BLaER1 treated with 17β-estradiol and CSF1 and Interleukin-3, amounts not matched to agents 10 nM and 100 nM (cell line): ENCODE data around the gene TMEM253.
A peak's percentile ranks its signal among the peaks of the same experiment; 100 is the strongest.

ENCODE experiments used
- H3K27ac ChIP-seq, 11 experiments: shearing (Covaris generic); formaldehyde crosslinking; 2 replicates each; pipeline ENCODE4 v1.8.1; 2022
- H3K27me3 ChIP-seq, 11 experiments: shearing (Covaris generic); formaldehyde crosslinking; 2 replicates each; pipeline ENCODE4 v1.8.1; 2022
- H3K36me3 ChIP-seq, 11 experiments: shearing (Covaris generic); formaldehyde crosslinking; 2 replicates each; pipeline ENCODE4 v1.8.1; 2022
- H3K4me1 ChIP-seq, 10 experiments: shearing (Covaris generic); formaldehyde crosslinking; 2 replicates each; pipeline ENCODE4 v1.8.1; 2022
- H3K4me2 ChIP-seq, 11 experiments: shearing (Covaris generic); formaldehyde crosslinking; 2 replicates each; pipeline ENCODE4 v1.8.1; 2022
- H3K4me3 ChIP-seq, 10 experiments: shearing (Covaris generic); formaldehyde crosslinking; 2 replicates each; pipeline ENCODE4 v1.8.1; 2022
- H3K9ac ChIP-seq, 11 experiments: shearing (Covaris generic); formaldehyde crosslinking; 2 replicates each; pipeline ENCODE4 v1.8.1; 2022
- H3K9me3 ChIP-seq, 11 experiments: shearing (Covaris generic); formaldehyde crosslinking; replicated peaks in 1 of 11; 2 replicates each; pipeline ENCODE4 v1.8.1; 2022
- H4K20me1 ChIP-seq, 11 experiments: shearing (Covaris generic); formaldehyde crosslinking; 2 replicates each; pipeline ENCODE4 v1.8.1; 2022
- Cebpa-rat ChIP-seq, 11 experiments: shearing (Covaris generic); IDR thresholded peaks; 2 replicates each; pipeline ENCODE4 v1.8.1; 2022

Gene TMEM253

DNA sequence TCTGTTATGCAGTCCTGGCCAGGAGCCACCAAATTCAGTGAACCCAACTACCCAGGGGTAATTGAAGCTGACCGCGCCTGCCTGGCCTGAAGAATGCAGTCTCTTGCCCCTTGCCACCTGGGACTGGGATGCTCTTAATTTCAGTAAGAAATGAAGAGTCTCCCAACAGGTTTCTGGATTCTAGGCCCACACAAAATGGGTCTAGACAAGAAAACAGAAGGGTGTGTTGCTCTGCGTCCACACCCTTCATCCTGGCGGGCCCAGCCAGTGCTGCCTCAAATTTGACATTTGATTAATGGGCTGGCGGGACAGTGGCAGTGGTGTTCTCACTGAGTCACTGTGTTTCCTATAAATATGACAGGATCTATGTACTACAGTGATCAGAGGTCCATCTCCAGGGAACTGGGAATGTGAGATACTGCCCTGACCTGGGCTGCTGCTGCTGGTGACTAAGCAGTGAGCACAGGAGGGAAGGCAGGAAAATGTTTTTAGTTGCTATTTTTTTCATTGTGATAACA is 6.5 kb downstream of the TMEM253 start:
- Histone ChIP-seq H3K27ac (no peak overlapping the region), H3K36me3 (no peaks in the 10 kb centered on the region), H3K4me3 (no peak overlapping the region), H3K9me3 (no peaks in the 10 kb centered on the region), H3K4me1 (peaks cover 18 to 35% (median 30%) of the 10 kb centered on the region in 10 experiments), H4K20me1 (no peaks in the 10 kb centered on the region), H3K4me2 (no peak overlapping the region), H3K27me3 (no peaks in the 10 kb centered on the region), H3K9ac (peak overlapping the region in 1 of 11 experiments; percentile 10; a peak in 1 of 22 replicates)
- TF ChIP-seq Cebpa-rat (IDR thresholded peaks at IDR 0.05): no peak

- no peaks in the 10 kb centered on the region for H3K36me3 ChIP-seq
- no peaks in the 10 kb centered on the region for H4K20me1 ChIP-seq
- no peak overlapping the region for H3K4me3 ChIP-seq
- no peaks in the 10 kb centered on the region for H3K27me3 ChIP-seq
- H3K4me1 ChIP-seq: peaks cover 8 to 24% (median 19%) of the 10 kb centered on the region in 10 experiments
- H3K4me2 ChIP-seq: no peak overlapping the region
- H3K9ac ChIP-seq: no peak overlapping the region
- no peak overlapping the region for H3K27ac ChIP-seq
- no peak for TF ChIP-seq Cebpa-rat (IDR thresholded peaks at IDR 0.05)
- H3K9me3 ChIP-seq: no peaks in the 10 kb centered on the region
These were observed 7.9 kb downstream of the TMEM253 start for GRCh38 chr14:21108791-21109190.

GRCh38 chr14:21109377-21110138 is 8.7 kb downstream of the TMEM253 start:
- Histone ChIP-seq H3K4me1 (peaks cover 7 to 22% (median 18%) of the 10 kb centered on the region in 10 experiments), H3K4me3 (no peak overlapping the region), H3K9me3 (no peaks in the 10 kb centered on the region), H3K4me2 (no peak overlapping the region), H3K9ac (no peak overlapping the region), H3K36me3 (no peaks in the 10 kb centered on the region), H4K20me1 (no peaks in the 10 kb centered on the region), H3K27me3 (no peaks in the 10 kb centered on the region), H3K27ac (no peak overlapping the region)
- TF ChIP-seq Cebpa-rat (IDR thresholded peaks at IDR 0.05): no peak

DNA sequence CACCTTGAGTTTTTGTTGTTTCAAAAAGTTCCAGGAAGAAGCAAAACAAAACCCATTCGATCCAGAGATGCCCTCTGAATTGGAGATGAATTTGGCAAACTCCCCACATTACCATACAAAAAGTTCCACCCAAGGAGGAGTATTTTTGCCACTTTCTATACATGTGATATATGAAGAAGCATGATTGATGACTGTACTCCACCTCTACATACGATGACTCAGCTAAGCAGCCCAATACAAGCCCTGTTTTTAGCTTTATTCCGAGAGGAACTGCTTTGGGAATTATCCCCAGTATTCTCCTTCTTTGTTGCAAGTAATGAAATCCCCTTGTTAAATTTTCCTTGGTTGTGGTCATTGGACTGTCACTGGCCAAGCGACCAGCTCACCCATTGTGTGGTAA is 11.4 kb downstream of the TMEM253 start:
- no peaks in the 10 kb centered on the region for H3K36me3 ChIP-seq
- no peak overlapping the region for H3K4me2 ChIP-seq
- no peaks in the 10 kb centered on the region for H3K9me3 ChIP-seq
- H3K27ac ChIP-seq: no peak overlapping the region
- no peaks in the 10 kb centered on the region for H3K4me1 ChIP-seq
- no peaks in the 10 kb centered on the region for H3K27me3 ChIP-seq
- H3K9ac ChIP-seq: no peak overlapping the region
- no peaks in the 10 kb centered on the region for H4K20me1 ChIP-seq
- H3K4me3 ChIP-seq: no peak overlapping the region
- TF ChIP-seq Cebpa-rat (IDR thresholded peaks at IDR 0.05): no peak

DNA sequence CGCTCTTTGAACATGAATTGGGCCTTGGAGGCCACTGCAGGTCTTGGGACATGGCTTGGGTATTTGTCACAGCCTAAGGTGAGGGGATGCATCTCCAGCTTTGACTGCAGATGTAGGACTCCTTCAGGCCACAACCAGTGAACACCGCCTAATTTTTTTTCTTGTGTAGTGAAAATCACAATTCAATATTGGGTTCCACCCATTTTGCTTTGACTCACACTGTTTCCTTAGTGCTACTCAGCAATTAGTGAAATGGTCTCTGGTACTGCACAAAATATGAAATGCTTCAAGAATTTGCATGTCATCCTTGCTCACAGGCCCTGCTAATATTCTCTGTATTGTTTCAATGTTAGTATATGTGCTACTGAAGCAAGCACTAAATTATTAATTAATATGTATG is 12.5 kb downstream of the TMEM253 start:
- no peaks in the 10 kb centered on the region for H3K4me1 ChIP-seq
- H3K9me3 ChIP-seq: no peaks in the 10 kb centered on the region
- H4K20me1 ChIP-seq: no peaks in the 10 kb centered on the region
- H3K4me2 ChIP-seq: no peak overlapping the region
- H3K27ac ChIP-seq: no peak overlapping the region
- H3K36me3 ChIP-seq: no peaks in the 10 kb centered on the region
- H3K4me3 ChIP-seq: no peak overlapping the region
- no peak overlapping the region for H3K9ac ChIP-seq
- no peak for TF ChIP-seq Cebpa-rat (IDR thresholded peaks at IDR 0.05)
- H3K27me3 ChIP-seq: no peaks in the 10 kb centered on the region

GRCh38 chr14:21118933-21119332 is 18.1 kb downstream of the TMEM253 start:
- H3K4me2 ChIP-seq: no peak overlapping the region
- TF ChIP-seq Cebpa-rat (IDR thresholded peaks at IDR 0.05): no peak

GRCh38 chr14:21120686-21121085 is 19.8 kb downstream of the TMEM253 start:
- no peak overlapping the region for H3K27ac ChIP-seq
- no peaks in the 10 kb centered on the region for H3K4me1 ChIP-seq
- H3K9ac ChIP-seq: no peak overlapping the region
- no peaks in the 10 kb centered on the region for H3K27me3 ChIP-seq
- H4K20me1 ChIP-seq: no peaks in the 10 kb centered on the region
- H3K4me2 ChIP-seq: no peak overlapping the region
- TF ChIP-seq Cebpa-rat (IDR thresholded peaks at IDR 0.05): no peak
- H3K9me3 ChIP-seq: peaks cover 7 to 12% (median 9%) of the 10 kb centered on the region in 11 experiments
- no peak overlapping the region for H3K4me3 ChIP-seq
- no peaks in the 10 kb centered on the region for H3K36me3 ChIP-seq

More at GRCh38 chr14:21118933-21119332, 18.1 kb downstream of the TMEM253 start:
- Histone ChIP-seq H3K27ac (no peak overlapping the region), H3K4me1 (no peaks in the 10 kb centered on the region), H3K4me3 (no peak overlapping the region), H3K9me3 (no peaks in the 10 kb centered on the region), H4K20me1 (no peaks in the 10 kb centered on the region), H3K36me3 (no peaks in the 10 kb centered on the region), H3K27me3 (no peaks in the 10 kb centered on the region), H3K9ac (no peak overlapping the region)

DNA sequence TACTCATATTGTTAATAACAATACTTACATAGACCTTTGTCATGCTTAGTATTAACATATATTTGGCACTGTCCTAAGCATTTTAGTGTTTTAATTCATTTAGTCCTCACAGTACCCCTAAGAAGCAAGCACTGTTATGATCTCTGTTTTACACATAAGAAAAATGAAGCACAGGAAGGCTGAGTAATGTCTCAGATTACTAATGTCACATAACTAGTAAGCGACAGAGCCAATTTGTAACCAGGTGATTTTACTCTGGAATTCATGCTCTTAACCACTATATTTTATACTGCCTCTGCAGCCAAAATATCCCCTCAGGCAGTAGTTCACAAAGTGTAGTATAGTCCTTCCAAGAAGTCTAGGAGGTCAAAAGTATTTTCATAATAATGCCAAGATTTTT is 20.3 kb downstream of the TMEM253 start:
- Histone ChIP-seq H3K9me3 (peaks cover 11 to 17% (median 14%) of the 10 kb centered on the region in 11 experiments), H3K4me2 (no peak overlapping the region), H3K4me3 (no peak overlapping the region), H3K36me3 (no peaks in the 10 kb centered on the region), H3K27ac (no peak overlapping the region), H4K20me1 (no peaks in the 10 kb centered on the region), H3K4me1 (no peaks in the 10 kb centered on the region), H3K27me3 (no peaks in the 10 kb centered on the region), H3K9ac (no peak overlapping the region)
- TF ChIP-seq Cebpa-rat (IDR thresholded peaks at IDR 0.05): no peak

DNA sequence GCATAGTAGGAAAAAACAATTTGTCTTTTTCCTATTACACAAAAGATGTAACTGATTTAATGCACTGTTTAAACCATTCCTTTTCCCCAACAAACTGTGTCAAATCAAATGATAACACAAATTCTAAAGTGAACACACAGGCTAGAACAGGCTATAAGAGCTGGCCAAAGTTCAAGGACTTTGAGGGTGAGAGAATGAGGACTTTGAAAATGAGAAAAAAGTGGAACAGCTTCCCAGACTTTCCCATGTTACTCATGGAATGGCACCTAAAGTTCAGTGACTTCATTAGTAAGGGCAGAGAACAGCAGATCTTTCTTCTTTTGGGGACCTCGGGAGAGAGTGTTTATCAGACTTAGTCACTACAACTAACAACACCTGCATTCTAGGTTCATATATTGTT is 22.6 kb downstream of the TMEM253 start:
- H4K20me1 ChIP-seq: no peaks in the 10 kb centered on the region
- TF ChIP-seq Cebpa-rat (IDR thresholded peaks at IDR 0.05): no peak

DNA sequence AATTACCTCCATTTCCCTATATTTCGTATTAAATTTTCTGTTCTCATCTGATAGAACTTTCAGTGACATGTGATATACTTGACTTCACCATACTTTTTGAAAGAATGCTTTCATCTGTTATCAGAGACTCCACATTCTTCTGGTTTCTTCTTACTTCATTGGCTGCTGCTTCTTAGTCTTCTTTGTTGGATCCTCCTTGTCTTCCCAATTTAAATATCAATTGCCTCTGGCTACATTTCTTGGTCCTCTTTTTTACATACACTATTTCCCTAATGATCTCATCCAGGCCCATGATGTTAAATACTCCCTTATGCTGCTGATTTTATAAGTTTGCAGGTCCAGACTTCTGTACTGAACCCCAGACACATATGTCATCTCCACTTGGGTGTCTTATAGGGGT is 33.0 kb downstream of the TMEM253 start:
- H3K27ac ChIP-seq: no peak overlapping the region
- no peaks in the 10 kb centered on the region for H4K20me1 ChIP-seq
- H3K4me3 ChIP-seq: no peak overlapping the region
- no peak for TF ChIP-seq Cebpa-rat (IDR thresholded peaks at IDR 0.05)
- no peaks in the 10 kb centered on the region for H3K4me1 ChIP-seq
- H3K36me3 ChIP-seq: no peaks in the 10 kb centered on the region
- H3K27me3 ChIP-seq: no peaks in the 10 kb centered on the region
- no peak overlapping the region for H3K9ac ChIP-seq
- peaks cover 11 to 21% (median 15%) of the 10 kb centered on the region in 11 experiments; a peak in 16 of 22 replicates for H3K9me3 ChIP-seq
- H3K4me2 ChIP-seq: no peak overlapping the region

More for the DNA sequence above, 22.6 kb downstream of the TMEM253 start:
- Histone ChIP-seq H3K36me3 (no peaks in the 10 kb centered on the region), H3K9me3 (peaks cover 12 to 17% (median 14%) of the 10 kb centered on the region in 11 experiments), H3K27ac (no peak overlapping the region), H3K4me1 (no peaks in the 10 kb centered on the region), H3K9ac (no peak overlapping the region), H3K27me3 (no peaks in the 10 kb centered on the region), H3K4me2 (no peak overlapping the region), H3K4me3 (no peak overlapping the region)
